Endothelial cell of hepatic sinusoid (primary cell): ENCODE measurements around the gene KIF1A.

Experiments used
- in situ Hi-C: cut with HindIII; loops from 2 replicates; pipeline ENCODE4 v1.10.0; 2017; ENCODE audit warnings: low sequenced_read_pairs

Gene KIF1A

GRCh38 chr2:240745962-240746361 lies 74.1 kb downstream of the KIF1A start:
- in situ Hi-C loops, result no loop called here

DNA sequence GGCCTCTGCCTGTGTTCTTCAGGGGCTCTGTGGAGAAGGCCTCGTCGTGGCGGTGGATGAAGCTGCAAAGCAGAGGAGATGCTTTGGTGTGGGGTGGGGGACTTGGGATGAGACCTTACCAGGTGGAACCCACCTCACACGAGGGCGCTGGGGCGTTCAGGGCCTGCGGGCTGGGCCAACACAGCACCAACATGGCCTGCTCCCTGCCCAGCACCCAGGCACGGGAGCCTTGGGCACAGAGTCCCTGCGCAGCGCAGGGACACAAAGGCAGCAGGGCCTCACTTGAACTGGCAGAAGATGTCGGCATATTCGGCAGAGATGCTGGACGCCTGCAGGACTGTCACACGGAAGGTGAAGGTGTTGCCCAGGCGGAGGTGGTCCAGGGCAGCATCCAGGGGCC lies 74.6 kb downstream of the KIF1A start:
- in situ Hi-C loops, result no loop called here

DNA sequence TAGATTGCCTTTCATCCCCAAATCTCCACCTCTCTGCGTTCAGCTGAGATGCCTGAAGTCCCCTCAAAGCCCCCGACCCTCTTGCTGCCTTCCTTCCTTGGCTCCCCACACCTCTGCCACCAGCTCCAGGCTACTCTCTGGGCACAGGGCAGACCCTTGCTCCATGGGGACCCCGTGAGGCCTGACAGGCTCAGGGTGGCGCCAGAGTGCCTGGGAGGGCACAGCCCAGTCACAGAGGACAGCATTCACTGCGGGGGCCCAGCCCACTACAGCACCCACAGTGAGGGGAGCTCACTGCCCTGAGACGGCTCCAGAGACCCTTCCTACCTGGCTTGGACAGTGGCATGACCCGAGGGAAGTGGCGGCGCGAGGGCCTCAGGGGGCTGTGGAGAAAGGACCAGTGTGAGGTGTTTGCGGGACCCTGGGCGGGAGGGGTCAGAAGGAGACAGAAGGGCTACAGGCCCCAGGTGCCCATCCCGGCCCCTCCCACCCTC lies 77.4 kb downstream of the KIF1A start:
- in situ Hi-C loops, result no loop called here

GRCh38 chr2:240741091-240741490 lies 78.9 kb downstream of the KIF1A start:
- in situ Hi-C loops, result no loop called here

DNA sequence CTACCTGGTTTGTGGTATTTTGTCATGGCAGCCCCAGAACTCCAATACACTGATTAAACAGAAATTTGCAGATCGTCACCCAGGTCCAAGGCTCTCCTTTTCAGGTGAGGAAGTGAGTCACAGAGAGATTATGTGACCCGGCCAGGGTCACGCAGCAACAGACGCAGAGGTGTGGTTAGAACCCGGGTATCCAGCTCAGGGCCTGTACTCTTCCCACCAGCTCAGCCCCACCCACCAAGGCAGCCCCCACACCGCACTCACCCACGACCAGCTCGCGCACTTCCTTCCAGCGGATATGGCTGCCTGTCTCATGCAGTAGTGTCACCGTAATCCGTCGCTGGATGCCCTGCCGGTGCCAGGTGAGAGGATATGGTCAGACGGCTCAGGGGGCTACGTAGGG lies 80.2 kb downstream of the KIF1A start:
- in situ Hi-C loops, result loop anchor here (5.0 kb wide), 1 partner anchor 58 kb away; no protein-coding TSS in a partner anchor

- in situ Hi-C loops, result loop anchor here (5.0 kb wide), 1 partner anchor 59 kb away; no protein-coding TSS in a partner anchor
These were observed 82.1 kb downstream of the KIF1A start for GRCh38 chr2:240737958-240738357.

DNA sequence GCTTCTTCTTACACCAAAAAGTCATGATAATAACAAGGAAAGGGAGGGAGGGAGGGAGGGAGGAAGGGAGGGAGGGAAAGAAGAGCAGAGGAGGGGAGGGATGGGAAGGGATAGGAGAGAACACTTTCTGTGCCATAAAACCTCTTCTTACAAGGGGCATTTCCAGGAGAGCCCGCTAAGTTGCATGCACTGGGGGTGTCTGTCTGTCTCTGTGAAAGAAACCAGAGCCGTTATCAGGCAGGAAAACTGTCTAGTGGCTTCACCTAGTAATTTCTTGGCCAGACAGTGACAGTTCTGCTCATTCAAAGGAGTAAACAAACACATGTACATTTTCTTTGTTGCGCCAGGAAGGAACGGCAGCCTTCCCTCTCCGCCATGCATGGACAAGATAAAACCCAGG lies 82.5 kb downstream of the KIF1A start:
- in situ Hi-C loops, result loop anchor here (5.0 kb wide), 1 partner anchor 60 kb away; no protein-coding TSS in a partner anchor

GRCh38 chr2:240736281-240737250 lies 83.5 kb downstream of the KIF1A start:
- in situ Hi-C loops, result loop anchor here (5.0 kb wide), 1 partner anchor 61 kb away; no protein-coding TSS in a partner anchor

- in situ Hi-C loops, result loop anchor here (5.0 kb wide), 1 partner anchor 62 kb away; no protein-coding TSS in a partner anchor
These were observed 84.5 kb downstream of the KIF1A start for GRCh38 chr2:240735476-240735875.

DNA sequence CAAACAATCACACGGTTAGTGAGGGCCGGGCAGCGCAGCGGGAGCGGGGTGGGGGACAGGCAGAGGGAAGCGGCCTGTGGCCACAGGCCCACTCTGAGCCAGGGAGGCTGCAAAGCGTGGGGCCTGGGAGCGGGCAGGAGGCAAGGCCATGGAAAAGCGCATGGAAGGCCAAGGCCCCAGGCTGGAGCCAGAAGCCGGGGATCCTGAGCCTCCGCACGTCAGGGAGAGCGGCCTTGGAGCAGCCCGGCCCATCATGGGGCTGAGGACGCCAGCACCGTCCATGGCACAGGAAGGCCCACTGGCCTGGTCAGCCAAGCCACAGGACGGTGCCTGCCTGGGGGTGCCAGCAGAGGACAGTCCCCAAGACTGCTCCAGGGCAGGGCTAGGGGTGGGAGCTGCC lies 85.3 kb downstream of the KIF1A start:
- in situ Hi-C loops, result loop anchor here (5.0 kb wide), 1 partner anchor 63 kb away; no protein-coding TSS in a partner anchor

DNA sequence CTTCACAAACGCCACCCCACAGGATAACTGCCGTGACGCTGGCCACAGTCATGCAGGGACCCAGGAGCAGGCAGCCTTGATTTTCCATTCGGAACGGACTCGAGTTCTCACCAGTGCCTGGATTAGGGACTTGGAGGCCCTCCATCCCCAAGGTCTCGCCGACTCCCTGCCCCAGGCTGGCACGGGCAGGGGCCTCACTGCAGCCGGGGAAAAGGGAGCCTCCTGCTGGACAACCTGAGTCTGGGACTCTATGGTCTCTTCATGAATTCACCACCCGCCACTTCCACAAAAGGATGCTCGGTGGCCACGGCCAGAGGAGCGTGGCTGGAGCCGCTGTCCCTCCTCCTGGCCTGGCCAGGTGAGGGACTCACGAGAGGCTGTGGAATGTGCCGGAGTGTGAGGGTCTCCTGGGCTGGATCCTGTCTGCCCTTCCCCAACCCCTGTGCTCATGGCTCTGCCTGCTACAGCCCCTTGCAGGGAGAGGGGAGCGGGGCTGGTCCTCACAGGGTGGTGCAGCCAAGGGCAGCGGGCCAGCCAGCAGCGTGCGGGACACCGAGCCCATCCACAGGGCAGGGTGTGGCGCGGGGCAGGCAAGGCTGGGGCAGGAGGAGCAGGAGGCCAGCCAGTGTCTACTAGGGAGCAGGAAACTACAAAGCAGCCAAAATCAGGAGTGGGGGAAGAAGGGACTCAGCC lies 86.1 kb downstream of the KIF1A start:
- in situ Hi-C loops, result no loop called here

DNA sequence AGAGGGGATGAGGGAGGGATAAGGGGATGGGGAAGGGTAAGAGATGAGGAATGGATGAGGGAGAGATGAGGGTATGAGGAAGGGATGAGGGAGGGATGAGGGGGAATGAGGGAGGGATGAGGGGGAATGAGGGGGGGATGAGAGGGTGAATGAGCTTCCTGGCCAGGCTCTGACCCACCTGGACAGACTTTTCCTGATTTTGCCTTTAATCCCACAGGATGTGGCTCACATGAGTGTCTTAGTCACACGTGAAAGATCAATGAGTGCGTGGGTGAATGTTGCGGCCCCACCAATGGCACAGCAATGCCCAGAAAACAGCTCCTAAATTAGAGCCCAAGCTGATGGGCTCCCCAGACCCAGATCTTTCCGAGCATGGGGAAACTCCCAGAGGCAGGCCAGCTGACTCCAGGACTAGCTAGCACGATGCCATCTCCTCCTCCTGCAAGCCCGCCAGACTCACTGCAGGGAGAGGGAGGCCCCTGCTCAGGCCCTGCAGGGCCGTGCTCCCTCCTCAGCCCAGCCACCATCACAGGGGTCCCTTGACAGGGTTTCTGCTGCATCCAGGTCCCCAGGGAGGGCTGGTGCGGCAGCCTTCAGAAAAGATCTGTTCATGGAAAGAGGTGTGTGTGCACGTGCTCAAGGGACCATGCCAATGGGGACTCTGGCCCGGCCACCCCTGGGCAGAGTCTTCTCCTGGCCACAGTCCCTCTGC lies 87.0 kb downstream of the KIF1A start:
- in situ Hi-C loops, result no loop called here

- in situ Hi-C loops, result no loop called here
These were observed 87.8 kb downstream of the KIF1A start for GRCh38 chr2:240732184-240732583.

DNA sequence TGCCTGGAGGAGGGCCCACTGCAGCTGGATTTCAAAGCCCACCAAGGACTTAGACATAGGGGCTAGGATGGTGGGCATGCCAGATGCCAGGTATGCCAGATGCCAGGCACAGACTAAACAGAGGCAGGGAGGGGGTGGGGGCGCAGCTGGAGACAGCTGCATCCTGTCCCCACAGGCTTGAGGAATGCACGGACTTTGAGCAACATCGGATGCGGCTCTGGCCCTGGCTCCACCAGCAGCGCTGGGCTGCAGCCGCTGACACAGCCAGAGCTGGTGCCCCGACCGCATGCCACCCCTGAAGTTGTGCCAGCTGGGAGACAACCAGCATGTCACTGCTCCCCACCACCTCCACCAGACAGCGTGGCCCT lies 88.9 kb downstream of the KIF1A start:
- in situ Hi-C loops, result no loop called here

DNA sequence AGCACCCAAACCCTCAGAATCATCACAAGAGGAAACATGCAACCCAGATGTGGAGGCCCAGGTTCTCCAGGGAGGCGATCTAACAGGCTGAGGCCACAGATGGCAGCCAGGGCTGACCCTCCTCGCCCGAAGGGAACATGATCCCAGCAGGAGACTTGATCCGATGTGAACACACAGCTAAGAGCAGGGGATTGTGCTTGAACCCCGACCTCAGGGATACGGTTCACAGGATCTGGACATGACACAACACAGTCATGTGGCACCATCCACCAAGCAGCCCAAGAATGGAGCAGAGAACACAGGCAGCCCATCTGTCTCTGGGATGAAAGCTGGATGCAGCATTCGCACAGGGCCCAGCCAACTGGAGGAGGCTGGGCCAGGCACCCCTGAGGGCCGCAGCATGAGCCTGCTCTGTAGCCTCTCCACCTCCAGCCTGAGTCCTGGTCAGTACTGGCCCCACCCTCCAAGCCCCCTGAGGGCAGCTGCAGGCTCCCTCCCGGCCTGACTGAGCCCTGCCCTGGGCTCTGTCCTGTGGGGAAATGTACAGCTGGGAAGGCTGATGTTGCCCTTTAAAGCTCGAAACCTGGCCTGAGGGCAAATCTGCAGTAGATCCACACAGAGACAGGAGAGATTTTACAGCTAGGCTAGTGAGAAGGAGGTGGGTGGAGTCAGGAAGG lies 89.4 kb downstream of the KIF1A start:
- in situ Hi-C loops, result no loop called here

- in situ Hi-C loops, result no loop called here
These were observed 91.2 kb downstream of the KIF1A start for GRCh38 chr2:240728827-240729226.

DNA sequence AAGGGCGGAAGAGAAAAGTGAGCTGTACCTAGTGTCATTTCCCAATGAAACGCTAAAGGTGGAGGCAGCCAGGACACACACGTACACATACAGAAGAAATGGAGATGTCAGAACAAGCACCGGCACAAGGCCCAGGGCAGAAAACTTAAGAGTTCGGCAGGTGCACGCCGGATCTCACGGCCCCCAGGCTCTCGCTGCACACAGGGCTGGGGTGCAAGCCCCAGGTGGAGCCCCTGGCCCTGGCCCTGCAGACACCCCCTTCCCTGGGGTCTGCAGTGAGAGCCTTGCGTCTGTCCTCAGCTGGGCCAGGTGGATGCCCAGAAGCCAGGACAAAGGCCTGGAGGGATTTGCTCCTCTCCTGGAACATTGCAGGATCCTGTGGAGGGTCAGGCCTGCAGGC lies 91.7 kb downstream of the KIF1A start:
- in situ Hi-C loops, result no loop called here

- in situ Hi-C loops, result no loop called here
These were observed 92.1 kb downstream of the KIF1A start for GRCh38 chr2:240727913-240728312.

- in situ Hi-C loops, result no loop called here
These were observed 92.6 kb downstream of the KIF1A start for GRCh38 chr2:240727439-240727838.

- in situ Hi-C loops, result no loop called here
These were observed 93.1 kb downstream of the KIF1A start for GRCh38 chr2:240726876-240727275.
